GM19452 (cell line): ENCODE results near the gene EXOC4.
"Not testable (repeated sequence)": the region's sequence is repeated elsewhere in the genome, so short reads cannot be mapped to it uniquely, and the experiment has no call there.

Experiments used
- ATAC-seq: cut with Tn5 transposase; IDR thresholded peaks from one replicate; pipeline ENCODE4 v1.9.1; 2021; ENCODE audit not compliant: unreplicated experiment

EXOC4 gene

GRCh38 chr7:133275008-133275407 lies 22.1 kb downstream of the EXOC4 start:
- no peak for ATAC-seq

- ATAC-seq, result no peak
Observed at GRCh38 chr7:133275446-133276095, 22.7 kb downstream of the EXOC4 start.

- not testable (repeated sequence) for ATAC-seq
Observed at GRCh38 chr7:133278975-133279374, 26.1 kb downstream of the EXOC4 start.

GRCh38 chr7:133282094-133282493 lies 29.2 kb downstream of the EXOC4 start:
- ATAC-seq, result no peak

GRCh38 chr7:133284092-133284491 lies 31.2 kb downstream of the EXOC4 start:
- ATAC-seq, result no peak

GRCh38 chr7:133288970-133289369 lies 36.1 kb downstream of the EXOC4 start:
- no peak for ATAC-seq

- ATAC-seq, result no peak
Observed at GRCh38 chr7:133290041-133290440, 37.2 kb downstream of the EXOC4 start.

- ATAC-seq, result no peak
Observed at GRCh38 chr7:133290676-133291333, 37.9 kb downstream of the EXOC4 start.

- no peak for ATAC-seq
Observed at GRCh38 chr7:133292631-133293030, 39.8 kb downstream of the EXOC4 start.

GRCh38 chr7:133293384-133294160 lies 40.7 kb downstream of the EXOC4 start:
- no peak for ATAC-seq

- ATAC-seq, result no peak
Observed at GRCh38 chr7:133294234-133294633, 41.4 kb downstream of the EXOC4 start.

GRCh38 chr7:133295484-133295883 lies 42.6 kb downstream of the EXOC4 start:
- no peak for ATAC-seq

- no peak for ATAC-seq
Observed at GRCh38 chr7:133297093-133297492, 44.2 kb downstream of the EXOC4 start.

GRCh38 chr7:133298080-133298479 lies 45.2 kb downstream of the EXOC4 start:
- ATAC-seq, result no peak

- no peak for ATAC-seq
Observed at GRCh38 chr7:133299676-133300075, 46.8 kb downstream of the EXOC4 start.

GRCh38 chr7:133300088-133300487 lies 47.2 kb downstream of the EXOC4 start:
- ATAC-seq, result no peak

- no peak for ATAC-seq
Observed at GRCh38 chr7:133300811-133301210, 47.9 kb downstream of the EXOC4 start.

GRCh38 chr7:133301444-133301843 lies 48.6 kb downstream of the EXOC4 start:
- ATAC-seq, result no peak

GRCh38 chr7:133303372-133303771 lies 50.5 kb downstream of the EXOC4 start:
- ATAC-seq, result no peak

- ATAC-seq, result no peak
Observed at GRCh38 chr7:133303931-133304330, 51.1 kb downstream of the EXOC4 start.

GRCh38 chr7:133309333-133309732 lies 56.5 kb downstream of the EXOC4 start:
- ATAC-seq, result no peak

- no peak for ATAC-seq
Observed at GRCh38 chr7:133310232-133310862, 57.5 kb downstream of the EXOC4 start.
